ENCODE measurements around the gene TAS2R4. TPM values are rescaled to one million over a fixed set of nuclear protein-coding genes. Genes with fewer than 3 reads are reported as not detected.
"Not testable (repeated sequence)": the region's sequence is repeated elsewhere in the genome, so short reads cannot be mapped to it uniquely, and the experiment has no call there.

The TAS2R4 gene
- total RNA-seq, 1 donor from 2014 or later: 0.35 TPM

- peaks cover 8% of the 10 kb centered on the region for H3K36me3 Mint-ChIP-seq (ENCODE audit: low read depth)
- TF ChIP-seq, protein P1, sequence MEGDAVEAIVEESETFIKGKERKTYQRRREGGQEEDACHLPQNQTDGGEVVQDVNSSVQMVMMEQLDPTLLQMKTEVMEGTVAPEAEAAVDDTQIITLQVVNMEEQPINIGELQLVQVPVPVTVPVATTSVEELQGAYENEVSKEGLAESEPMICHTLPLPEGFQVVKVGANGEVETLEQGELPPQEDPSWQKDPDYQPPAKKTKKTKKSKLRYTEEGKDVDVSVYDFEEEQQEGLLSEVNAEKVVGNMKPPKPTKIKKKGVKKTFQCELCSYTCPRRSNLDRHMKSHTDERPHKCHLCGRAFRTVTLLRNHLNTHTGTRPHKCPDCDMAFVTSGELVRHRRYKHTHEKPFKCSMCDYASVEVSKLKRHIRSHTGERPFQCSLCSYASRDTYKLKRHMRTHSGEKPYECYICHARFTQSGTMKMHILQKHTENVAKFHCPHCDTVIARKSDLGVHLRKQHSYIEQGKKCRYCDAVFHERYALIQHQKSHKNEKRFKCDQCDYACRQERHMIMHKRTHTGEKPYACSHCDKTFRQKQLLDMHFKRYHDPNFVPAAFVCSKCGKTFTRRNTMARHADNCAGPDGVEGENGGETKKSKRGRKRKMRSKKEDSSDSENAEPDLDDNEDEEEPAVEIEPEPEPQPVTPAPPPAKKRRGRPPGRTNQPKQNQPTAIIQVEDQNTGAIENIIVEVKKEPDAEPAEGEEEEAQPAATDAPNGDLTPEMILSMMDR (IDR thresholded peaks at IDR 0.05): peak; percentile 87
Measured at GRCh38 chr7:141785706-141786552, 9.5 kb downstream of the TAS2R4 start.

DNA sequence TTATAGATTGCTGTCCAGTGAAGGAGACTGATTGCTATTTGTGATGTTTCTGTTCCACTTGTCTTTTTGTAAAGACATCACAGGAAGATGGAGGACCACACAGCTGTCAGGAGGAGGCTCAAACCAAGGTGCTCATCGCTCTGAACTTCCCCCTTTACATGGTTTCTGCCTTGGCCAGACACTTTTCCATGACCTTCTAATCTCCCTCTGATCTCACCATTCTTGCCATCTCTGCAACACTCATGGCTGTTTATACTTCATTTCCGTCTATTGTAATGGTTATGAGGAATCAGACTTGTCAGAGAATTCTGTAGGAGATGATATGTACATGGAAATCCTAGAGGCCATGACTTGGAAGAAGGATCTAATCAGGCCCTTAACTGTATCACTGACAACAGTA is 11.8 kb downstream of the TAS2R4 start:
- H3K27me3 Mint-ChIP-seq (ENCODE audit: low read depth): no peaks in the 10 kb centered on the region
- DNase-seq (ENCODE audit: low spot score): no peak
- no peaks in the 10 kb centered on the region for H3K4me1 Mint-ChIP-seq (ENCODE audit: low read depth)
- TF ChIP-seq, protein P1 (IDR thresholded peaks at IDR 0.05): no peak
- no peak overlapping the region for H3K27ac Mint-ChIP-seq (ENCODE audit: unreplicated experiment)
- no peak overlapping the region for H3K4me3 Mint-ChIP-seq (ENCODE audit: unreplicated experiment)
- H3K9me3 Mint-ChIP-seq (ENCODE audit: low read depth): no peaks in the 10 kb centered on the region
- H3K36me3 Mint-ChIP-seq (ENCODE audit: low read depth): peaks cover 12% of the 10 kb centered on the region

More at GRCh38 chr7:141785706-141786552, 9.5 kb downstream of the TAS2R4 start:
- Mint-ChIP-seq H3K4me1 (ENCODE audit: low read depth) (no peaks in the 10 kb centered on the region), H3K4me3 (ENCODE audit: unreplicated experiment) (no peak overlapping the region), H3K9me3 (ENCODE audit: low read depth) (no peaks in the 10 kb centered on the region), H3K27me3 (ENCODE audit: low read depth) (no peaks in the 10 kb centered on the region), H3K27ac (ENCODE audit: unreplicated experiment) (no peak overlapping the region)
- DNase-seq (ENCODE audit: low spot score): no peak

GRCh38 chr7:141789917-141790316 is 13.4 kb downstream of the TAS2R4 start, which contains the start of gene TAS2R5:
Gene TAS2R5 (plus strand): TSS chr7:141790217. CDS start chr7:141790362, 145 bp downstream.
- Mint-ChIP-seq H3K9me3 (ENCODE audit: low read depth) (no peaks in the 10 kb centered on the region), H3K4me3 (ENCODE audit: unreplicated experiment) (no peak within 1 kb of the TSS), H3K27me3 (ENCODE audit: low read depth) (no peaks in the 10 kb centered on the region), H3K27ac (ENCODE audit: unreplicated experiment) (no peak within 1 kb of the TSS), H3K36me3 (ENCODE audit: low read depth) (peaks cover 12% of the 10 kb centered on the region), H3K4me1 (ENCODE audit: low read depth) (no peaks in the 10 kb centered on the region)
- no peak for DNase-seq (ENCODE audit: low spot score)
- TF ChIP-seq, protein P1 (IDR thresholded peaks at IDR 0.05): no peak

- Mint-ChIP-seq H3K36me3 (ENCODE audit: low read depth) (peaks cover 12% of the 10 kb centered on the region), H3K27me3 (ENCODE audit: low read depth) (no peaks in the 10 kb centered on the region), H3K4me1 (ENCODE audit: low read depth) (no peaks in the 10 kb centered on the region), H3K27ac (ENCODE audit: unreplicated experiment) (no peak overlapping the region), H3K4me3 (ENCODE audit: unreplicated experiment) (no peak overlapping the region), H3K9me3 (ENCODE audit: low read depth) (no peaks in the 10 kb centered on the region)
- DNase-seq (ENCODE audit: low spot score): no peak
- TF ChIP-seq, protein P1 (IDR thresholded peaks at IDR 0.05): no peak
Measured at GRCh38 chr7:141792526-141792925, 16.1 kb downstream of the TAS2R4 start.

DNA sequence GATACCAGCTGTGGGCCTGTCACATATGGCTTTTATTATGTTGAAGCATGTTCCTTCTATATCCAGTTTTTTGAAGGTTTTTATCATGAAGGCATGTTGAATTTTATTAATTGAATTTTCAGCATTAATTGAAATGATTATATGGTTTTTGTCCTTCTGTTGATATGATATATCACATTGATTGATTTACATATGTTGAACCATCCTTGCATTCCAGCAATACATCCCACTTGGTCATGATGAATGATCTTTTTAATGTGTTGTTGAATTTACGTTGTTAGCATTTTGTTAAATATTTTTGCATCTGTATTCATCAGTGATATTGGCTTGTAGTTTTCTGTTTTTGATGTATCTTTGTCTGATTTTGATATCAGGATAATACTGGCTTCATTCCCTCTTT is 43.6 kb downstream of the TAS2R4 start:
- H3K27ac Mint-ChIP-seq (ENCODE audit: unreplicated experiment): no peak overlapping the region
- peaks cover 18% of the 10 kb centered on the region for H3K36me3 Mint-ChIP-seq (ENCODE audit: low read depth)
- H3K9me3 Mint-ChIP-seq (ENCODE audit: low read depth): peaks cover 52% of the 10 kb centered on the region
- H3K4me1 Mint-ChIP-seq (ENCODE audit: low read depth): no peaks in the 10 kb centered on the region
- H3K27me3 Mint-ChIP-seq (ENCODE audit: low read depth): no peaks in the 10 kb centered on the region
- DNase-seq (ENCODE audit: low spot score): no peak
- no peak overlapping the region for H3K4me3 Mint-ChIP-seq (ENCODE audit: unreplicated experiment)
- TF ChIP-seq, protein P1 (IDR thresholded peaks at IDR 0.05): no peak

GRCh38 chr7:141822432-141822831 is 46.0 kb downstream of the TAS2R4 start:
- Mint-ChIP-seq H3K9me3 (ENCODE audit: low read depth) (peaks cover 48% of the 10 kb centered on the region), H3K36me3 (ENCODE audit: low read depth) (peaks cover 18% of the 10 kb centered on the region)
- H3K27ac Mint-ChIP-seq (ENCODE audit: unreplicated experiment); H3K27me3 Mint-ChIP-seq (ENCODE audit: low read depth); H3K4me1 Mint-ChIP-seq (ENCODE audit: low read depth); H3K4me3 Mint-ChIP-seq (ENCODE audit: unreplicated experiment); DNase-seq (ENCODE audit: low spot score): not testable (repeated sequence)

Measured in chondrocyte (in vitro differentiated cells).